D721Med (cell line): ENCODE measurements around the gene ZNF544.
"Not testable (repeated sequence)": the region's sequence is repeated elsewhere in the genome, so short reads cannot be mapped to it uniquely, and the experiment has no call there.

Experiments
- DNase-seq: peaks from one replicate; pipeline ENCODE4 v3.0.0; 2011; ENCODE audit warnings: low spot score; ENCODE audit not compliant: insufficient read length
- FAIRE-seq: peaks from 2 replicates; lab custom pipeline; 2011; peaks lifted over from hg19 to GRCh38; lab: Jason Lieb, UNC
- TF ChIP-seq, protein P1 (sequence below): IDR thresholded peaks from 2 replicates; pipeline ENCODE4 v1.5.1; 2012; ENCODE audit warnings: mild to moderate bottlenecking, control low read depth; ENCODE audit not compliant: insufficient read depth; ENCODE audit errors: missing control alignments

Gene ZNF544

DNA sequence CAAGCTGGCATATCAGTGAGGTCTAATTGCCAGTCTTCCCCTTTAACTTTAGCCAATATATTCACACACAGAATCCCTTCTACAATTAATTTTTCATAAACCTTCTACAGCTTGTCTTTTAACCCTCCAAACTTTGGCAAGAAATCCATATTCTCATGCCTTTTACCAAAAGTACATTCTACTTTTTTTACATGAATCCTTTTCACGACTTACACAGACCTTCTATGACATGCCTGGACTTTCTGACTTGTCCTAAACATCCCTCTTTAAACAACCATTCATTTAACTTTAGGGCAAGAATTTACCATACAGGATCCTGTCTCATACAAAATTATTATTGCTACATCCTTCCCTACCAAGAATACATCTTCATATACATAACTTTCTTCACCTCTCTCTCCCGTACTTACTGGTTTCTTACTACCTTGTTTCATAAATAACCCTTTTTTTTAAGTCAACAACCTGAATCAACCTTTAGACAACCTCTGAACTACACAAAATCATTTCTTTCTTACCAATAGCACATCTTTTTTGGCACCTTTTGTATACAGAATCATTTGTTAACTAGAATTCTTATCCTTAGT is 23.5 kb downstream of the ZNF544 start:
- FAIRE-seq (no peak), DNase-seq (no peak)

DNA sequence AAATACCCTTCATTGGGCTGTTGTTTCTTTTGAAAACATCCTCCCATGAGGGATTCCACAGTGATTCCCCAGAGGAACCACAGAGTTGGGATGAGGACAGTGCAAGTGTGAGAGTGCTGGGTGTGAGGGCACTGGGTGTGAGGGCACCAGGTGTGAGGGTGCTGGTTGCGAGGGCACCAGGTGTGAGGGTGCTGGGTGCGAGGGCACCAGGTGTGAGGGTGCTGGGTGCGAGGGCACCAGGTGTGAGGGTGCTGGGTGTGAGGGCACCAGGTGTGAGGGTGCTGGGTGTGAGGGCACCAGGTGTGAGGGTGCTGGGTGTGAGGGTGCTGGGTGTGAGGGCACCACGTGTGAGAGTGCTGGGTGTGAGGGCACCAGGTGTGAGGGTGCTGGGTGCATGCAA is 29.5 kb downstream of the ZNF544 start:
- FAIRE-seq, DNase-seq: not testable (repeated sequence)

More for the DNA sequence above, 23.5 kb downstream of the ZNF544 start:
- TF ChIP-seq, protein P1, sequence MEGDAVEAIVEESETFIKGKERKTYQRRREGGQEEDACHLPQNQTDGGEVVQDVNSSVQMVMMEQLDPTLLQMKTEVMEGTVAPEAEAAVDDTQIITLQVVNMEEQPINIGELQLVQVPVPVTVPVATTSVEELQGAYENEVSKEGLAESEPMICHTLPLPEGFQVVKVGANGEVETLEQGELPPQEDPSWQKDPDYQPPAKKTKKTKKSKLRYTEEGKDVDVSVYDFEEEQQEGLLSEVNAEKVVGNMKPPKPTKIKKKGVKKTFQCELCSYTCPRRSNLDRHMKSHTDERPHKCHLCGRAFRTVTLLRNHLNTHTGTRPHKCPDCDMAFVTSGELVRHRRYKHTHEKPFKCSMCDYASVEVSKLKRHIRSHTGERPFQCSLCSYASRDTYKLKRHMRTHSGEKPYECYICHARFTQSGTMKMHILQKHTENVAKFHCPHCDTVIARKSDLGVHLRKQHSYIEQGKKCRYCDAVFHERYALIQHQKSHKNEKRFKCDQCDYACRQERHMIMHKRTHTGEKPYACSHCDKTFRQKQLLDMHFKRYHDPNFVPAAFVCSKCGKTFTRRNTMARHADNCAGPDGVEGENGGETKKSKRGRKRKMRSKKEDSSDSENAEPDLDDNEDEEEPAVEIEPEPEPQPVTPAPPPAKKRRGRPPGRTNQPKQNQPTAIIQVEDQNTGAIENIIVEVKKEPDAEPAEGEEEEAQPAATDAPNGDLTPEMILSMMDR = no peak

DNA sequence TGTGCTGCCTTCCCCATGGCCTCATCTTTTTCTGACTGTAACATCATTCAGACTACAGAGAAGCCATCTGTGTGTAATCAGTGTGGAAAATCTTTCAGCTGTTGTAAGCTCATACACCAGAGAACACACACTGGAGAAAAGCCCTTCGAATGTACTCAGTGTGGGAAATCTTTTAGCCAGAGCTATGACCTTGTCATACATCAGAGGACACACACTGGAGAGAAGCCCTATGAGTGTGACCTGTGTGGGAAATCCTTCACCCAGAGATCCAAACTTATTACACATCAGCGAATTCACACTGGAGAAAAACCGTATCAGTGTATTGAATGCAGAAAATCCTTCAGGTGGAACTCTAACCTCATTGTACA is 32.9 kb downstream of the ZNF544 start:
- no peak for DNase-seq

DNA sequence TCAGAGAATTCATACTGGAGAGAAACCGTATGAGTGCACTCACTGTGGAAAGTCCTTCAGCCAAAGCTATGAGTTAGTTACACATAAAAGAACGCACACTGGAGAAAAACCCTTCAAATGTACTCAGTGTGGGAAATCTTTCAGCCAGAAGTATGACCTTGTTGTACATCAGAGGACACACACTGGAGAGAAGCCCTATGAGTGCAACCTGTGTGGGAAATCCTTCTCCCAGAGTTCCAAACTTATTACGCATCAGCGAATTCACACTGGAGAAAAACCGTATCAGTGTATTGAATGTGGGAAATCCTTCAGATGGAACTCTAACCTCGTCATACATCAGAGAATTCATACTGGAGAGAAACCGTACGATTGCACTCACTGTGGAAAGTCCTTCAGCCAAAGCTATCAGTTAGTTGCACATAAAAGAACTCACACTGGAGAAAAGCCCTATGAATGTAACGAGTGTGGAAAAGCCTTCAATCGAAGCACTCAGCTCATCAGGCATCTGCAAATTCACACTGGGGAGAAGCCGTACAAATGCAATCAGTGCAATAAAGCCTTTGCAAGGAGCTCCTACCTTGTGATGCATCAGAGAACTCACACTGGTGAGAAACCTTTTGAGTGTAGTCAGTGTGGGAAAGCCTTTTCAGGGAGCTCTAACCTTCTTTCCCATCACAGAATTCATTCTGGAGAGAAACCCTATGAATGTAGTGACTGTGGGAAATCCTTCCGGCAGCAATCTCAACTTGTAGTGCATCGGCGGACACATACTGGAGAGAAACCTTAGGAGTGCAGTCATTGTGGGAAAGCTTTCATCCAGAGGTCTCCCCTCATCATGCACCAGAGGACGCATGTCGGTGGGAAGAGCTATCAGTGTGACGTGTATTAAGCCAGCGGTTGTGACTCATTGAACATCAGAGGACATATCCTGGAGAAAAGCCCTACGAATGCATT is 33.5 kb downstream of the ZNF544 start:
- TF ChIP-seq, protein P1 = no peak

More for the DNA sequence above, 32.9 kb downstream of the ZNF544 start:
- TF ChIP-seq, protein P1 = no peak
- no peak for FAIRE-seq

DNA sequence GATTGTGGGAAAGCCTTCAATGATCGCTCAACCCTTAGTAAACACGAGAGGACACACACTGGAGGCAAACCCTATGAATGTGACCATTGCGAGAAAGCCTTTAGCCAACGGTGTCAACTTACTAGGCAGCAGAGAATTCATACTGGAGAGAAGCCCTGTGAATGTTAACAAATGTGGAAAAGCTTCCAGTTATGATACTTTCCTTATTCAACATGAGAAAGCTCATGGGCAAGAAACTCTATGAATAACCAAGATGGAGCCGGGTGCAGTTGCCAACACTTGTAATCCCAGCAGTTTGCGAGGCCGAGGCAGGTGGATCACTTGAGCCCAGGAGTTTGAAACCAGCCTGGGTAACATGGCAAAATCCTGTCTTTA is 34.2 kb downstream of the ZNF544 start:
- DNase-seq (no peak), FAIRE-seq (no peak)
- TF ChIP-seq, protein P1 = no peak

More for the DNA sequence above, 33.5 kb downstream of the ZNF544 start:
- FAIRE-seq (no peak), DNase-seq (no peak)

DNA sequence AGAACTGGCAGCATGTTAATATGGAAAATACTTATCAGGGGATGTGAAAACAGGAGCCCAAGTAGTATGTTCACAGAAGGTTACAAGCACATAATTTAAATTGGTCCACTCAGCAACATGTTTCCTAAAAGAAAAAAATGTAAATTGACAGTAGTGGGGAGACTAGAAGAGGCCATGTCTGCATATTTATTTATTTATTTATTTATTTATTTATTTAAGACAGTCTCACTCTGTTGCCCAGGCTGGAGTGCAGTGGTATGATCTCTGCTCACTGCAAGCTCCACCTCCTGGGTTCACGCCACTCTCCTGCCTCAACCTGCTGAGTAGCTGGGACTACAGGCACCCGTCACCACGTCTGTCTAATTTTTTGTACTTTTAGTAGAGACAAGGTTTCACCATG is 36.4 kb downstream of the ZNF544 start:
- DNase-seq (no peak), FAIRE-seq (no peak)
- TF ChIP-seq, protein P1 = no peak

DNA sequence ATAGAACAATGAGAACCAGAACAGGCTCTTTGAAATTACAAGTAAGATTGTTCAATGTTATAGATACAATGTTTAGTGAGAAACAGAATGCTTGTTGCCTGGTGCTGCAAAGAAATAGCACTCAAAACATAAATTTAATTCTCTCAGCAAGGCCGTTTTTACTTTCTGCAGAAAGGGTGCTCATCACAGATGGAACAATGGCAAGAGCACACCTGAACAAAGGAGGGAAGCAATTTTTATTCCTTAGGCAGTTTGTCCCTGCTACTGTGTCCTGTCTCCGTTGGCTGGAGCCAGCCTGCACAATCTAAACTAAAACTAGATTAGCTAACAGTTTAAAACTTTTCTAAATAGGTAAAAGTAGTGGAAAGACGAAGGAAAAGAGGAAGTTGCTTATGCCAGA is 39.6 kb downstream of the ZNF544 start:
- TF ChIP-seq, protein P1 = no peak
- DNase-seq = no peak
- FAIRE-seq = no peak
